ENCODE results near the gene E4F1.
"Not testable (repeated sequence)": the region's sequence is repeated elsewhere in the genome, so short reads cannot be mapped to it uniquely, and the experiment has no call there.

The E4F1 gene

GRCh38 chr16:2251296-2252111 lies 28.1 kb downstream of the E4F1 start, which contains the start of gene ECI1:
Gene ECI1 (minus strand): TSS chr16:2251587. CDS start chr16:2251566, 21 bp downstream.
- DNase-seq, result peak; percentile 79

GRCh38 chr16:2252806-2253148 lies 29.4 kb downstream of the E4F1 start:
- DNase-seq, result no peak

DNA sequence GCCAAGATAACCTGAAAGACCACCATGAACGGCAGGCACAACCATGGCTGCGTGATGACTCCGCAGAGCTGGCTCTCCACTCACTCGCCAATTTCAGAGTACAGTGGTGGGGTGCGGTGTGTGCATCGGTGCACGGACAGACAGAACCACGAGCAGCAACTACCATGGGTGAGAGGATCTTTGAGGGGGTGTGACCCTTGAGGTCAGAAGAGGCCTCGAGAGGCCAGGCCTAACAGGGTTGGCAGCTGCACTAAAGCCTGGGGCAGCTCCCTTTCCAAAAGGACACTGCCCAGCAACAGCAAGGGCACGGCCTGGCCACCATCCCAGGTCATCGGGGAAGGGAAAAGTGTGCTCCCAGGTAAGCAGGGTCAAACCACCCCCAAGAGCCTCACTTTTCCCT lies 29.9 kb downstream of the E4F1 start:
- DNase-seq, result no peak

GRCh38 chr16:2256531-2257140 lies 33.2 kb downstream of the E4F1 start:
- DNase-seq, result no peak

DNA sequence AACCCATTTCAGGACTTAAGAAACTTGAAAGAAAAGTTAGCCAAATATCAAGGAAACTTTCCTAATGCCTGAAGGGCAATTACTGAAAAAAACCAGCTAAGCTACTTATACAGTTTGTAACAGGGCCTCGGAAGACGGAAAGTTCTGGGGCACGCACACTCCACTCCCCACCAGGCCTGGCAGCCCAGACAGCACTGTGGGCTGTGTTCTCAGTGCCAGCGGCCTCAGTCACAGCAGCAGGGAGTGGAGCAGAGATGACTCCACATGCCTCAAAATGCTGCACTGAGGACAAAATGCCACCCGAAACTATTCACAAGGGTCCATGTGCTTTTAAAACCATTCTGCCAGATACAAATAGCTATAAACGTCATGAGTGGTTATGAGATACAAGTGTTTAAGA lies 34.3 kb downstream of the E4F1 start:
- DNase-seq, result no peak

- not testable (repeated sequence) for DNase-seq
These were observed 35.1 kb downstream of the E4F1 start for GRCh38 chr16:2258530-2258929.

- DNase-seq, result no peak
These were observed 36.9 kb downstream of the E4F1 start for GRCh38 chr16:2260250-2260649.

- not testable (repeated sequence) for DNase-seq
These were observed 39.6 kb downstream of the E4F1 start for GRCh38 chr16:2263026-2263425.

- not testable (repeated sequence) for DNase-seq
These were observed 43.5 kb downstream of the E4F1 start for GRCh38 chr16:2266887-2267286.

- not testable (repeated sequence) for DNase-seq
These were observed 44.1 kb downstream of the E4F1 start for GRCh38 chr16:2267505-2267912.

DNA sequence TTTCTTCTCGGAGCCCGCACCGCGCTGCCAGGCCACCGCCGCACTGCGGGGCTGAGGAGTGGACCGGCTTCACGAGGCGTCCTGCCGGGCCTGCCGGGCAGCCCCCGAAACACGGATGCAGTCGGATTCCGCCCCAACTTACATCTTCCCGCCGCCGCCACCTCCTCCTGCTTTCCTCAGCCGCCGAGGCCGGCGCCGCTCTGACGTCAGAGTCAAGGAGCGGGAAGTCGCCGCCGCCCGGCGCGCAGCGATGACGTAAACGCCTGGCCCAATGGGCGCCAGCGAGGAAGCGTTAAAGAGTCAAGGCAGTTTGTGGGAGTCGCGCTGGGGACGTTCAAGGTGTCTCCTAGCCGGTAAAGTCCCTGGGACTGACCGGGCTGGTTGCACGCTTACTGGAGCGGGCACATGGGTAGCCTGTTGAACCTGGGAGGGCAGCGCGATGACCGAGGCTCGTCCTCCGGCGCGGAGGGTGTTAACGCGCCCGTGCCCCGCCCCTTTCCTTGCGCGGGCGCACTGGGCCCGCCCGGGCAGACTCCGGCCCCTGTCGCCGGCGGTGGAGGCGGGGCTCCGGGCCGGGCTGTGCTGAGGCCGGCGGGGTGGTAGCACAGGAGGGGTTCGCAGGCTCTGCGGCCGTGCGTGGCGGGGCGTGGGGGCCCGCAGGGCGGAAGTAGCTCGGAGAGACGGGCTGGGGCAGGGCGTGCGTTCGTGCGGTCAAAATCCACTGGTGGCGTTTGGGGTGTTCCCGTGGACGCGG lies 44.7 kb downstream of the E4F1 start, which contains the start of gene RNPS1:
TSS of gene RNPS1 (minus strand) at position 214 of the 754 bp plus-strand sequence. CDS start 3,483 bp downstream, outside the sequence.
- peak; percentile 74 for DNase-seq

- no peak for DNase-seq
These were observed 46.7 kb downstream of the E4F1 start for GRCh38 chr16:2270070-2270462.

DNA sequence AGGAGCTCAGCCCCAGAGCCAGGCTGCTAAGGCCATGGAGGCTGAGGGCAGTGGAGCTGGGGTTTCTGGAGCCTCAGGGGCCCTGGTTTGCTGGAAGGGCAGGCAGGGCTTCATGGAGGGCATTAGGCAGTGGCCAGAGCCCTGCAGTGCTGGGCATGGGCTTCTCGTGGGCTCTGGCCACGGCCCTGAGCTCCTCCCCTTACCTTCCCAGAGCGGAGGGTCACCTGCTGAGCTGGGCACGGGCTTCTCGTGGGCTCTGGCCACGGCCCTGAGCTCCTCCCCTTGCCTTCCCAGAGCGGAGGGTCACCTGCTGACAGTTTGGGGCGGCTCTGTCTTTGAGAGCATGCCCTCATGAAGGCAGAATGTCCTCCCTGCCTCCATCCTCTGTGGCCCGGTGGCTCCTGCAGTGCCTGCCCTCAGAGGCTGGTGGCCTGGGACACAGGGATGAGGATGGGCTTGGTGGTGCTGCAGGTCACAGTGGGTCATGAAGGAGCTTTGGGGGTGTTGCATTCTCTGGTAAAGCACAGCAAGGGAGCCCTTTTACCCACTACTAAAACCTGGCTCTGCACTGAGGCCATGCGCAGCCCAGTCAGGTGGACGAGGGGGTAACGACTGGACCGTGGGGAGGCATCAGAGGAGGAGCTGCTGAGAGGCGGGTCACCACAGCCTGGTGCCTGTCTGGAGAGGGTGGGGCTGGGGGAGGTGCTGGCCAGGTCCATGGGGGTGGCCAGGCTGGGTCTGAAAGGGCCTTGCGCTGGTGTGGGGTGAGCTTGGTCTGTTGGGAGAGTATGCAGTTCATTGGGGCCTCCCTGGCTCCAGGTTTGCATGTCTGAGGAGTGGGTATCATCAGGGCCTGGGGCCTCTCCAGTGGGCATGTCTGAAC lies 47.4 kb downstream of the E4F1 start:
- no peak for DNase-seq

DNA sequence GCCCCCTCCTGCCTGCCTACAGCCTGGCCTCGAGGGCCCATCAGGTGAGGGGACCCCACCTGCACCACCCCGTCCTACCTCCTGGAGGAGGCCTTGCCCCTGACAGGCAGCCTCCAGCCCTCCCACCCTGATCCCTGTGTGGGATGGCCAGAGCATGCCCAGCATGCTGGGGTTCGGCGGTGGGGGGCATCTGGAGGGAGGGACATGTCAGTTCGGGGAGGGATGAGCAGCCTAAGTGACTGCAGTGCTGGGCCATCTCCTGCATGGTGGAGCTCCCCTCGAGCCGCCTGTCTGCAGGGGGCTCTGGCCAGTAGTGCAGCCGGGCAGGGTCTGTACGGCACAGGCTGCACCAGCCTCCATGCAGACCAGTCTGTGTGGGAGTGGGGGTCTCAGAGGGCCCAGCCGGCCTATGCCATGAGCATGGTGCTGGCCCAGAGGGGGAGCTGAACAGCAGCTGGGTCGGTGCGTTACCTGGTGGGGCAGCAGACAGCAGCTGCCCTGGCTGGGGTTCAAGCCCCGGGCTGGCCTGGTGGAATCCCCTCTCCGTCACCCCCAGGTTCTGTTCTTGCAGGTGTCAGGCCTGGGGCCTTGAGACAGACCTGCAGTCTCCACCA lies 48.6 kb downstream of the E4F1 start:
- no peak for DNase-seq

DNA sequence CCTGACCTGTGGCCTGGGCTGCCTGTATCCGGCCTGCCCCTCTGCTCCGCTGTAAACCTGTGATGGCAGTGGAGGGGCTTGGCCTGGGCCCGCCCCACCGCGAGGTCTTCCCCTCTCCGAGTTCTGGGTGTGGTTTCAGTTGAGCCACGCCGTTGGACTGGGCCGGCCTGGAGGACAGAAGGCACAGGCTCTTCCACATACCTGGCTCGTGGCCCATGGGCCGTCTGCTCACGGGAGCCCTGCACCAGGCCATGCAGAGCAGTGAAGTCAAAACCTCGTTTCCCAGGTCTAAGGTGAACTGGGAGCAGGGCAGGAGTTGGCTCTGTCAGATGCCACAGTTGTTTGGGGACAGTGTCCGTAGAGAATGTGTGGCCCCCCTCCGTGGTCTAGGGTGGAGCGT lies 50.1 kb downstream of the E4F1 start:
- no peak for DNase-seq

- DNase-seq, result no peak
These were observed 50.5 kb downstream of the E4F1 start for GRCh38 chr16:2273931-2274330.

GRCh38 chr16:2275476-2276367 lies 52.3 kb downstream of the E4F1 start:
- DNase-seq, result no peak

- DNase-seq, result no peak
These were observed 53.2 kb downstream of the E4F1 start for GRCh38 chr16:2276368-2277195.

- no peak for DNase-seq
These were observed 54.3 kb downstream of the E4F1 start for GRCh38 chr16:2277466-2278271.
